OCI-LY7 (cell line): Measurements from ENCODE around the gene SPART.

Experiments used
- CTCF ChIP-seq: fragments of 200-600 bp; sonication (generic); conservative IDR thresholded peaks from 2 replicates; pipeline ENCODE4 v1.5.1; 2014; ENCODE audit warnings: mild to moderate bottlenecking, antibody characterized with exemption, low read length, moderate library complexity, mixed read lengths
- EZH2phosphoT487 ChIP-seq: fragments of 200-600 bp; sonication (generic); IDR thresholded peaks from 2 replicates; pipeline ENCODE4 v1.6.1; 2018; ENCODE audit warnings: low read depth, borderline replicate concordance, mild to moderate bottlenecking, mixed run types, antibody characterized with exemption, low read length, moderate library complexity, mixed read lengths

DNA sequence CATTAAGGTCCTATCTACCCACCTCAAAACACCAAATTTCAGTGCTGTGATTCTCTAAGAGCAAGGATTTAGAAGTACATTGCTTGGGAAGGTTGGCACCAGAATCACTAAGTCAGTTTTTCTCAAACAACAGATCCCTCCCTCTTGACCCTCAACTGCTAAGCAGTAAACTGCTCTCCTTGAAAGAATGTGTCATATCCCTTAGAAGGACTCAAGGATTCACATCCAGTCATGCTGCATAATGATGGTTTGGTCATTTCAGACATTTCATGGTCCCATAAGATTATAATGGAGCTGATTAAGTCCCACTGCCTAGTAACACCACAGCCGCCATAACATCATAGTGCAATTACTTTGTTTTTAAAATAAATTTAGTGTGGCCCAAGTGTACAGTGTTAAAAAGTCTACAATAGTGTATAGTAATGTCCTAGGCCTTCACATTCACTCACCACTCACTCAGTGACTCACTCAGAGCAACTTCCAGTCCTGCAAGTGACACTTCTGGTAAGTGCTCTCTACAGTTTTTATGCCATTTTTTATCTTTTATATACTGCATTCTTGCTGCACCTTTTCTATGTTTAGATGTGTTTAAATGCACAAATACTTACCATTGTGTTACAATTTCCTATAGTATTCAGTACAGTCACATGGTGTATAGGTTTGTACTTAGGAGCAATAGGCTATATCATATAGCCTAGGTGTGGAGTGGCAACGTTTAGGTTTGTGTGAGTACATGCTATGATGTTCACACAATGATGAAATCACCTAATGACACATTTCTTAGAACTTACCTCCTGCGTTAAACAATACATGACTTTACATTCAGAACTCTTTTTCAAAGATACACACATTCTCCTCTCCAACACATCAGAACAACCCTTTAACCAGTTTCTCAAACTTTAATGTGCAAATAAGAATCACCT lies 32.9 kb downstream of the SPART start:
- TF ChIP-seq CTCF (no peak), EZH2phosphoT487 (no peak)
